Left hindlimb (tissue), 1 donor: ENCODE measurements around the gene ST6GAL2.
A peak's percentile ranks its signal among the peaks of the same experiment; 100 is the strongest.

Experiments
- DNase-seq: peaks from one replicate; pipeline ENCODE4 v3.0.0-alpha.2; 2018

ST6GAL2 gene, protein sequence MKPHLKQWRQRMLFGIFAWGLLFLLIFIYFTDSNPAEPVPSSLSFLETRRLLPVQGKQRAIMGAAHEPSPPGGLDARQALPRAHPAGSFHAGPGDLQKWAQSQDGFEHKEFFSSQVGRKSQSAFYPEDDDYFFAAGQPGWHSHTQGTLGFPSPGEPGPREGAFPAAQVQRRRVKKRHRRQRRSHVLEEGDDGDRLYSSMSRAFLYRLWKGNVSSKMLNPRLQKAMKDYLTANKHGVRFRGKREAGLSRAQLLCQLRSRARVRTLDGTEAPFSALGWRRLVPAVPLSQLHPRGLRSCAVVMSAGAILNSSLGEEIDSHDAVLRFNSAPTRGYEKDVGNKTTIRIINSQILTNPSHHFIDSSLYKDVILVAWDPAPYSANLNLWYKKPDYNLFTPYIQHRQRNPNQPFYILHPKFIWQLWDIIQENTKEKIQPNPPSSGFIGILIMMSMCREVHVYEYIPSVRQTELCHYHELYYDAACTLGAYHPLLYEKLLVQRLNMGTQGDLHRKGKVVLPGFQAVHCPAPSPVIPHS

DNA sequence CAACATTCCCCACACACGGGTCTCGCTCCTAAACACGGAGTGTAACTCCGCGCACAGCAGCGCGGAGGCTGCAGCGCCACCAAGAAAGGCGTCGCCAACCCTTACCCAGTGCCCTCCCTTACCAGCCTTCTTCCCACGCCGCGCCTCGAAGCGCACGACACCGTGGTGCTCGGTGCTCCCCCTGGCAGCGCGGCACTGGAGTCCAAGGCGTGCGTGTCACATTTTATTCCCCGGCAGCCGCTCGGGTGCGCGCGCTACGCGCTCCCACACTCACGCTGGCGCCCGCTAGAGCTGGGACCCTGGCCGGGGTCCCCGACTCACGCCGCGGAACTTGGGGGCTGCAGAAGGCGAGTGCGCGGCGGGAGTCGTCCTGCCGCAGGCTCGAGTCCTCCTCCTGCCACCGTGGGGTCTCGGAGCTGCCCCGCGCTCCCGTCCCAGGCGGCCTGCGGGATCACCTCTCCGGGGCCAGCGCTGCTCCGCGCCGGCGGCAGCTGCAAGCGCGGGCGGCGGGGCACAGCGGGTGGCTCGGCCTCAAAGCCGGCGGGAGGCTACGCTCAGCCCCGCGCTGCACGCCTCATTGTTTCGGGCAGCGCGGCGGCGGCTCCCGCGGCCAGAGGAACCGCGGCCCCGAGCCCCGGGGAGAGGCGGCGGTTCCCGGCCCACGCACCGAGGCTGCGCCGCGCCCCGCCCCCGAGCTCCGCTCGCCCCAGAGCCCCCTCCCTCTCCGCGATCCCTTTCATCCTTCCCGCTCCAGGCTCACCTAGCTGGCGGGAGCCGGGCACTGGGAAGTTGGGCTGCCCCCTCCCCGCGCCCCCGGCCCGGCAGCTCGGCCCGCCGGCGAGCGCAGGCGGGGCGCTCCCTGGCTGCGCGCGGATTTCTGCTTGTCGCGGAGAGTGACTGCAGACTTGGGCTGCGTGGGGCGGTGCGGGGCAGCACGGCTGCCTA, at the start of gene ST6GAL2:
Gene ST6GAL2 (minus strand): TSS at position 197 of the 945 bp plus-strand sequence. CDS start 42,190 bp downstream, outside the sequence.
- DNase-seq = peak; percentile 66

DNA sequence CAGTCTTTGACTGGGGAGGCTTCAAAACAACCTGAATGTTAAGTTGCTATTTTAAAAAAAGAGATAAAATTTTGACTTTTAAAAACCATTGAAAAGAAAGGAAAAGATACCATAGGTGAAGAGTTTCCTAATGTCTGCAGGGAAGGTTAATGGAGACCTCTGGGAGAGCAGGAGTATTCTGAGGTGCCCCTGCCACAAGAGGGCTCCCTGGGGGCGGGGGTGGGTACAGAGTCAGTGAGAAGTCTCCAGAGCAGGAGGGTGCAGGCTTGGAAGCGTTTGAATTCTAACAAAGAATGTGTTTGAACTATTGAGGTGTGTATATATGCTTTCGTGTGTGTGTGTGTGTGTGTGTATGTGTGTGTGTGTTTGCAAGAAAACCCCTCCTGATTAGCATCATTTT, 46.7 kb upstream of the ST6GAL2 start:
- DNase-seq = no peak

DNA sequence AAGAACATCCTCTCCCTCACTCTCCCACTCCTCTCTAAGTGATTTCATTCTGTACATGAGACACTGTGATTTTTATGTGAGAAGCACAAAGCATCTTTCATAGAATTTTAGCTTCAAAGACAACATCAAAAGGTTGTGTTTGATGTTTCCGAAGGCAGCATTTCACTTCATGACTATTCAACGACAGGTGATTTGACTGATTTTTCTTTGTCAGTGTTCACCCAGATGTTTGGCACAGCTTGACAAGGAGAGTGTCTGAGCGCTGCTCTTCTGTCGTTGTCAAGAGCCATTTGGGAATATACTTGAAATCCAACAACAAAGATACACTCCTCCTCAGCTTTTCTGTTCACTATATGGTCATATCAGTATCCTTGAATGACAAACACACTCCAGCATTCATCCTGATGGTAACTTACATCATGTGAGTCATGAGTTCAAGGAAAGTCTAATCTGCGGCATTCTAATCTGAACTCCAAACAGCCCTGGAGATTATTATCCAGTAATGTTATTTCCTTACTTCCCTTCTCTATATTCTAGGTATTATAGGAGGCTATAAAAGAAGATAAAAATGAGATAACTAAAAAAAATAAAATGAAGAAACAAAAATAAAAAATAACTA, 45.9 kb upstream of the ST6GAL2 start:
- DNase-seq = no peak

DNA sequence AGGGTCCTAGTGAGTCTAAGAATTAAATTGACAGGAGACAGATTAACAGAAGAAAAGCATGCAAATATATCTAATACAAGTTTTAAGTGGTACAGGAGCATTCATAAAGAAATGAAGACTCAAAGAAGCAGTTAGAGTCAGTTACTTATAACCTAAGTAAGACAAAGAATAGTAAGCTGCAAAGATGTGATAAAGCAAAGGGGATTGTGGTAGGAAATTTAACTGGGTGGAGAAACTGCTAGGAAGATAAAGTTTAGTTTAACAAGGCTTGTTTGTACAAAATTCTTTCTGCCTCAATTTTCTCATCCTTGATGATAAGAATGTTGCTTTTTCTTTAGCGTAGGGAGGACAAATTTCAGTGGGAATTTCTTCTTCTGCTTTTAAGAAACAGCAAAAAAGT, 35.5 kb upstream of the ST6GAL2 start:
- DNase-seq = no peak

DNA sequence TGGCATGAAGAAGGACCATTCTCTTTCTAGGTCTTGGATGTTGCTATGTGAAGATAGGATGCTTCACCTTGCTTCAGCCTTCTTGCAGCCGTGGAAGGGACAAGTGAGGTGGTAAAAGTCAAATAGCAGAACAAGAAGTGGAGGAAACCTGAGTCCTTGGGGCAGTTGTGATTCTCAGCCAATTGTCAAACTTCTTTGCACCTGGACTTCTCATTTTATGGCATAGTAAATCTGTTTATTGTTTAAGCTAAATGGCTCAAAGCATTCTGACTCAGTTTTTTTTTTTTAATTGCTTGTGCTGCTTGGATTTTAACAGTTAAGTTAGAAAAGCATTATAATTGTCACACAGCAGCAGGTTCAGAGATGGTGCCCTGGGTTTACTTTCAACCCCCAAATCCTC, 33.0 kb upstream of the ST6GAL2 start:
- no peak for DNase-seq

DNA sequence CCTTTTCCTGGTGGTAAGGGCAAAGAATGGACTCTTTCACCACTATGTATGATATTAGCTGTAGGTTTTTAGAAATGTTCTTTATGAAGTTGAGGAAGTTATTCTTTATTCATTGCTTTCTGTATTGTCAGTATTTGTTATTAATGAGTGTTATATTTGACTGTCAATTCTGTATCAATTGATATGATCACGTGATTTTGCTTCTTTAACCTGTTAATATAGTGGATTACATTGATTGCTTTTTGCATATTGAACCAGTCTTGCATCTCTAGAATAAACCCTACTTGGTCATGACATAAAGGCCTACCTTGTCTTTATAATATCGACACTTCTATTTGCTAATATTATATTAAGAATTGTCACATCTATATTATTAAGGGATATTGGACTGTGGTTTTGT, 18.3 kb upstream of the ST6GAL2 start:
- no peak for DNase-seq

DNA sequence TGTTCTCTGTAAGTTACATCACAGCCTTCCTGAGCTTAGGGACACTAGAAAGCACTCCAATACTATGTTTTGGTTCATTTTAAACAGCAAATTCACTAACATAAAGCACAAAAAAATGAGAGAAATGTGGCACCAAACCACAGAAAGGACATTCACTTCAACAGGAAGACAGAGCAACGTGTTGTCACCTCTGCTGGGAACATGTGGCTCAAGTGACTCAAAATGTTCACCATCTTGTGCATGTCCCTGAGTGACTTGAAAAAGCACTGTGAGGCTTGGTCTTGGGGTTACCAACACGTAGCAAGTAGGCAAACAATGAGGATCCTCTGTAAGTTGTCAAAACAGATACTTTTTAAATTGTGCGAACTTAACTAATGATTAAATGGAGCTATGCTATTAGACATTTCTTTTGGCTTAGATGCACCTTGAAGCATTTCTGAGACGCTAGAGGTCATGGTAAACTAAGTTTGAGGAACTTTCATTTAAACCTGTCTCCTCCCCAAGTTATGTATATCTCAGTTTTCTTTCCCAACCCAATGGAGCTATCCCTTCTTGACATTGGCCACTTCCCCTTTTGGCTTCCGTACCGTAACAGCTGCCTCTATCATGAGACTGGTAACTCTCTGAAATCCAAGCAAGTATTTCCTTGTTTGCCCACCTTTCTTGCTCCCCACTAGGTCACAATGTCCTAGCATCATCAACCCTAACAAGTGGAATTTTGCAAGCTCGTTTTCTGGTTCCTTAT, 14.0 kb upstream of the ST6GAL2 start:
- DNase-seq = no peak

DNA sequence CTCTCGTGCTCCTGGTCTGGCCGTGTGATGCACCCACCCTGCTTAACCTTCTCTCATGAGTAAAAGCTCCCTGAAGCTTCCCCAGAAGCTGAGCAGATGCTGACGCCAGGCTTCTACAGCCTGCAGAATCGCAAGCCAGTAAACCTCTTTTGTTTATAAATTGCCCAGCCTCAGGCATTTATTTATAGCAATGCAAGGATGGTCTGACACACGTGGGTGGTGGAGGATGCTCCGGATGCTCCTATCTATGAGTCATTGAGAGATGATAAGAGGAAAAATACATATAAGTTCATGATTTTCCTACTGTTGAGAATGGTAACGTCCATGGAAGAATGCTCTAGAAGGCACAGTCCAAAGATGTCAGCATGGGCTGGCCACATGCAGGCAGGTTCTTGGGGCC, 8.6 kb upstream of the ST6GAL2 start:
- DNase-seq = no peak

DNA sequence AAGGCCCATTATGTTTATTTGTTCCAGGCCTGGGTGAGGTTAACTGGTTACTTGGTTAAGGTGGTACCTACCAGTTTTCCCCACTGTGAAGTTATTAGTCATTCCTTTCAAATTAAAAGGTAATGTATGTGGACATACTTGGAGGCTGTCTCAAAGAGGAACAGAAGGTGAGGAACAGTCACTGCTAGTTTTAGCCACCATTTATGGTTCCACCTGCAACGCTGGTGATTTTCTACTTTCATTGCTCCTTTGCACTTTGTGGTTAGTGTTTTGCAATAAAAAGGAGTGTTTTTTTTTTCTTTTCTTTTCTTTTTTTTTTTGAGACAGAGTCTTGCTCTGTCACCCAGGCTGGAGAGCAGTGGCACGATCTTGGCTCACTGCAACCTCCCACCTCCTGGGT, 6.1 kb upstream of the ST6GAL2 start:
- no peak for DNase-seq

DNA sequence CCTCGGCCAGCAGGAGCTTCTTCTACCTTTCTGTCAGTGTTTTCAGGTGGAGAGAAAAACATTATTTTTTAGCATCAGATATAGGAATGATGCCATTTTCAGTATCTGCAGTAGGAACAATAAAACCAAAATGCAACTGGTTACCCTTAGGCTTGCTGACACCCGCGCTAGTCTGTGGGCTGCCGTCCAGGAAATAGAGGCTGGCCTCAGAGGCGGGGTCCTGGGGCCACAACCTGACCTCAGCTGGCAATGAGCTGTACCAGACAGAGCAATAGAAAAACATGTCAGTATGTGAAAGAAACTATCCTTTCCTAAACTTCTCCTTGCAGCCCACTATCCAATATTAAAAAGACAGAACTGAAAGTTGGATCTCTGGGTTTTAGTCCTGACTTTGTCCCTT, 4.6 kb upstream of the ST6GAL2 start:
- no peak for DNase-seq

DNA sequence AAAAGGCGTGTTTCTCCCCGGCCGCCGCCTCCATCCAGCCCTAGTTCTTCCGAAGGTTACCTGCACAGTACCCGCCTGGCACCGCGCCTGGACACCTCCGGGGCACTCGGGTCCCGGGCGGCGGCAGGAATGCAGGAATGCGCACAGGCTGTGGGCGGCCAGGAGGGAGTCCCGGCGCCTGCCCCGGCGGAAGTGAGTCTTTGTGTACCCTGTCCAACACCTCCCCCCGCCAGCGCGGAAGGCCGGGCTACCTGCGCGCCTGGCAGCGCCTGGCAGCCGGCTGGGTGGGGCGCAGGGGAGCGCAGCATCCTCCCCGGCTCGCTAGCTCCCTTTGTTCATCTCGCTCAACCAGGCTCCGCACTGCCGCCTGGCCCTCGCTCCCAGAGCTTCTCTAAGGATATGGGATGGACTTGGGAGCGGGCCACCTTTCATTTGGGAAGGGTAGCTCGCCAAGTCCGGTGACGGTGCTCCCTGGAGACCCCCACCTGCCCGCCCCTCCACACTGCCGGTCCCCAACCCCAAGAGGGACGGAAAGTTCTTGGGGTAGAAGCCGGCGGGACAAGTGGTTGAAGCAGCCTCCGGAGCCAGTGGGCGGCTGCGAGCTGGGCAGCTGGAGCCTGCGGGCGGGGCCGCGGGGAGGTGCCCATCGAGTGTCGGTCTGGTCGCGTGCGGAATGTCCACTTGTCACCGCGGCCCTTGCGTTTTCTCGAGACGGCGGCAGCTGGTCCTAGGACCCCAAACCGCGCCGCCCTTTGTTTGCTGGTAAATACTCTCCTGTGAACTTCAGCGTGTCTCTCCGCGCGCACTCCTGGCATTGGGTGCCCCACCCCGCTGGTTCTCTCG, 1.2 kb upstream of the ST6GAL2 start:
- peak; percentile 65 for DNase-seq

DNA sequence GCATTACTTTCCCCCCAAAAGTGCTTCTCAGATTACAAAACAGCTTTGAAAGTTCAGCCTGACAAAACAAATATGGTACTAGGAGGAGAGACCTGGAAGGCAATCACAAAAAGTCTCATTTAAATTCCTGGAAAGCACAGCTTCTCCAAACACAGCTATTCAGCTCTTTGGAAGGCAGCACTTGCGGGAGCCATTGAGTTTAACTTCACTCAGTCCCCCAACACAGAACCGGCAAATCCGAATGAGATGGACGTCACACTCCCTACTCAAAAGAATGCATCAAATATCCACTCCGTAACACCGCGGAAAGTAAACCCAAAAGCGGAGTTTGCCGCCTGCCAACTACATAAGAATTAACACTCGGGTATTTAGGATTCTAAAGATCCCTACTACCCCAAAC, 638 bp downstream of the ST6GAL2 start:
- DNase-seq = no peak

DNA sequence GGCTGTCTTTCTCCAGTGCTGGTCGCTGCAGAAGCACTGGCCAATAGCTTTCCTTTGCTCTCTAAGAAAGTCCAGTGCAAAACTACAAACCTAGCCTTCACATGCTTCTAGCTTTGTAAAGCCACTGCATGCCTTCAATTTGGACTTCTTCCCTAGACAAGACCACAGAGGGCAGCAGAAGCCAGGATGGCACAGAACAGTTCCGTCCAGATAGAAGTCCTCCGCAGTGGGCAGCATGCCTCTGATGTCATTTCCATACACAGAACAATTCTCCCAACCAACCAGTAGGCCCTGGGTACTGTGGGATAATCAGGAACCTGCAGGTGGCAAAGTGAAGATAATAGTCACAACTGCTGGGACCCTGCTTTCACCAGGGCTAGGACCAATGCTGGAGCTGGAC, 3.3 kb downstream of the ST6GAL2 start:
- DNase-seq = no peak

DNA sequence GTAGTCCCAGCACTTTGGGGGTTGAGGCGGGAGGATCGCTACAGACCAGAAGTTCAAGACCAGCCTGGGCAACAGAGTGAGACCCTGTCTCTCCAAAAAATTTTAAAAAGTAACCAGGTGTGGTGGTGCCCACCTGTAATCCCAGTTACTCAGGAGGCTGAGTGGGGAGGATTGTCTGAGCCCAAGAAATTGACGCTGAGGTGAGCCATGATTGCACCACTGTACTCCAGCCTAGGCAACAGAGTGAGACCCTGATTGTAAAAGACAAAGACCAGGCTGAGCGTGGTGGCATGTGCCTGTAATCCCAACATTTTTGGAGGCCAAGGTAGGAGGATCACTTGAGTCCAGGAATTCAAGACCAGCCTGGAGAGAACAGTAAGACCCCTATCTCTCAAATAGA, 7.8 kb downstream of the ST6GAL2 start:
- DNase-seq = no peak

DNA sequence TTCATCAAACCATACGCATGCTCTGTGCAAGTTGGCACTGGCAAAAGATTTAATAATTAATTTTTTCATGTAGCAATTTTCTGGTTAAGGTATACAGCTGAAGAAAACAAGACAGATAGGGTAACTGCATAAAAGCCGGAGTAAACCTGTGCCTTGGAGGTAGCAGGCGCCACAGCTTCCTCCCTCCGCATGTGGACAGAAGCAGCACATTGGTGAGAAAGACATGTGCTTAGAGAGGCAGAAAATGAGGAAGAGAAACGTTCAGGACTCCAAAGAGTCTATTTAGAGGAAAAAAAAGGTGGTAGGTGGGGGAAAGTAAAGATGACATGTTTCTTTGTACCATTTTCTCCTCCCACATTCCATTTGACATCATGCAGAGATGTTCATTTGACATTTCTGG, 9.3 kb downstream of the ST6GAL2 start:
- DNase-seq = no peak

DNA sequence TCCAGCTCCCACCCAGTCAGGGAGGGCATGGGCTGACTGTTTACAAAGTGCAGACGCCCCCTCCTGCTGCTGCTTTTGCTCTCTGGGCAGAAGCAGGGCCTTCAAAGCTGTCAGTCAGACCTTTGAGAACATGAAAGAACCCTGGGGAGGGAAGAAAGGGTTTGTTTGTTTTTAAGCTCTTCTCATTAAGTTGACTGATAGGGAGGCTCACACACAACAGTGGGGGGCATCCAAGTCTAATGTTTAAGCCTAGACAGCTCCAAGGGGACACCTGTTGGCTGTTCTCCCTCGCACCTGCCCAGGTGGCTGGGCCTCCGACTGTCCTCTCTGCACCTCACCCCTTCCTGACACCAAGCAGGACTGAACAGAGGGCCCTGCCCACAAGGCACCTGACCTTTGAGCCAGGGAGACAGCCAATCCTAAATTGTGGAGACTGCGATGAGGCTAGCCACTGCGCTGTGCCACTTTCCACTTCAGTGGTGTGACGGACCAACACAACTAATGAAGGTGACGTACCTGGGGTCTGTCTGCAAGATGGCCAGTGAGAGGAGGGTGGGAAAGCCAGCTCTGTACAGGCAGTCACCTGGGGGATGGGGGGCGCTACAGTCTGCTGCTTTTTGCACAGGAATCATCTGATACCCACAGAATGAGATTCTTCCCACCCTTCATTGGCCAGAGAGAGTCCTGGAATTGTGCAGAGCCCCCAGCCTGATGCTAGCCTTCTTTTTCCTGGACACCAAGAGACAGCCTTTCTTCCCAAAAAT, 16.3 kb downstream of the ST6GAL2 start:
- no peak for DNase-seq

DNA sequence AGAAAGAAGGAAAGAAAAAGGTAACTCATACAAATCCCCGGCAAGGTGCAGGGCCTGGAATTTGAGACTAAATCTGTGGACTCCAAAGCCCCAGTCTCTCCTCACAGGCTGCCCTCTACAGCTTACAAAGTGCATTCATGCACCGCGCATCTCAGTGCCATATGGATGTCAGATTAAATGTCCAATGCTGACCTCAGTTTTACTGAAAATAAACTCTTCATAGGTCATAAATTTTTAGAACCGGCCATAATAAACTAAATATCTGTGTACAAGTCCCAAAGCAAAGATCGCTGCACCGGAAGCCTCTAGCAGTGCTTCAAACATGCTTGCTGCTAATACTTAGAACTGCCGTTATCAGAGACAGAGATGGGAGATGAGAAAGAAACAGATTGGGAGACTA, 17.7 kb downstream of the ST6GAL2 start:
- DNase-seq = no peak

DNA sequence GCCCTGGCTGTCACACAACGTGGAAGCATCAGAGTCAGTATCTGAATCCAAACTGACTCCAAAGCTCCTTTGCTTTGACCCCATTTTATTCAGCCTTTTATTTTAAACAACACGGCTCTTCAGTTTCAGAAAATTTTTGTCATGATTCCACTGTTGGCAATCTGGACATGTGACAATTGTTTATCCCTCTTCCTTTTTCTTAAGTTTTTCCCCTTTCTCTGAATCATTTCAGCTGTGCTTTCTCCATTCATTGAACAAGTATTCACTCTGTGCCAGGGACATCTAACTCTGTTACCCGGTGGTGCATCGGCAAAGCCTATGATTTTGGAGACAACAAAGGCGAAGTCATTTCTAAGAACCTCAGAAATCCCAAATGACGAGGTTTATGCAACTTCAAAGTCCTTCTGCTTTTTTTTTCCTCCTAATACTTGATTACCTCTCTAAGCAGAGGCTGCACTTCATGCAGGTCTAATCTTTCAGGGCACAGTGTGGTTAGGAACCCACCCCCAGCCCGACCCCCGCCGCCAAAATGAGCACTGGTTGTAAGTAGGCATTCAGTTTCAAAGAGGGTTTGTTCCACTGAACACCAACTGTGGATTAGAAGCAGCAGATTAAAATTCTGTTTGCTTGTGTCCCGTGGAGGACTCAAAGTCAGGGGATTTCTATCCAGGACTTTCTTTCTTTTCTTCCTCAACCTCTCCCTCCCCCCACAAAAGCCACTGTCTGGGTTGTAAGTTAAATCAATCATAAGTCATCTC, 18.6 kb downstream of the ST6GAL2 start:
- no peak for DNase-seq

DNA sequence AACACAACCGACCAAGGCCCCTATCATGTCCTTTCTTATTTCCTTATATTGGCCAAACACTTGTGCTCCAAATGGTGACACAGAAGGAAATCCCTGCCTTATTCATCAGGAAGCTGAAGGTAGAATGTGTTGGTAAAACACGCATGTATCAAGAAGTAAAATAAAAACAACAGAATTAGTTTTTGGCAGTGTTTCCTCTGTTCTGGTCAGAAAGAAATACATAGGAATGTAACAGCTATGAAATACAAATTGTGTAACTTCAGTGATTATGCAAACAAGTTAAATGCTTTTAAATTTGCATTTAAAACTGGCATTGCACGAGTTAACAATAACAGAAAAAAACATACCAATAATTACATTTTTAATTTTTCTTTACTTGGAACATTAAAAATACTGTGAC, 19.3 kb downstream of the ST6GAL2 start:
- DNase-seq = no peak

DNA sequence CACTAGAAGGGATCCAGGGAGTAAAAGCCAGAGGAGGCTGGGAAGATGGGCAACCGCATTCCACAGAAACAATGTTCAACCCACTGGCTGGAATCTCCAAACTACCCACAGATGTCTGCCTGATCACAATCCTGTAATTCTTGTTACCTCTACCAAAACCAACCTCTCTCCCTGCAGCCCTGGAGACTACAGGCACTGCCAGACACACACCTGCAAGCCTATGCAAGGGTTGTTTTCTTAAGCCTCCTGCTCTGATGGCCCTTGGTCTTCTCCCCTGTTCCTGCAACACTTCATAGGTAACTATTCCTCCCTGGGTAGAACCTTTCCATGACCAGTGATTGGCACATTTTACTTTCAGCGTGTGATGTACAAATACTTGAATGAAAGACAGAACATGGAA, 21.9 kb downstream of the ST6GAL2 start:
- DNase-seq = no peak
